Measurements from ENCODE around the gene EHMT1.

The EHMT1 gene

GRCh38 chr9:137580954-137581322 is 37.9 kb upstream of the EHMT1 start:
- TF ChIP-seq ZNF8 (CRISPR knock-in tag; IDR thresholded peaks at IDR 0.05) (no peak), ZC3H10 (CRISPR knock-in tag; IDR thresholded peaks at IDR 0.05) (no peak), ISL1 (CRISPR knock-in tag; IDR thresholded peaks at IDR 0.05) (no peak), TCF4 (CRISPR knock-in tag; IDR thresholded peaks at IDR 0.05; ENCODE audit: borderline replicate concordance) (no peak), PATZ1 (CRISPR knock-in tag; IDR thresholded peaks at IDR 0.05; ENCODE audit: borderline replicate concordance) (no peak), ZFP30 (CRISPR knock-in tag; IDR thresholded peaks at IDR 0.05) (no peak), BACH2 (CRISPR knock-in tag; IDR thresholded peaks at IDR 0.05; ENCODE audit: borderline replicate concordance) (no peak), ARNTL (CRISPR knock-in tag; IDR thresholded peaks at IDR 0.05; ENCODE audit: borderline replicate concordance, low read depth) (no peak), OSR1 (CRISPR knock-in tag; IDR thresholded peaks at IDR 0.05) (no peak)
- ATAC-seq: no peak

GRCh38 chr9:137581361-137582285 is 37.2 kb upstream of the EHMT1 start:
- no peak for ATAC-seq

GRCh38 chr9:137582286-137582860 is 36.4 kb upstream of the EHMT1 start:
- no peak for TF ChIP-seq ZNF8 (CRISPR knock-in tag; IDR thresholded peaks at IDR 0.05)
- TF ChIP-seq PATZ1 (CRISPR knock-in tag; IDR thresholded peaks at IDR 0.05; ENCODE audit: borderline replicate concordance): no peak
- no peak for TF ChIP-seq CREB5 (CRISPR knock-in tag; IDR thresholded peaks at IDR 0.05; ENCODE audit: low read depth)
- no peak for TF ChIP-seq TCF4 (CRISPR knock-in tag; IDR thresholded peaks at IDR 0.05; ENCODE audit: borderline replicate concordance)
- no peak for TF ChIP-seq ISL1 (CRISPR knock-in tag; IDR thresholded peaks at IDR 0.05)
- no peak for TF ChIP-seq CSDC2 (CRISPR knock-in tag; IDR thresholded peaks at IDR 0.05)
- TF ChIP-seq ZFP3 (CRISPR knock-in tag; IDR thresholded peaks at IDR 0.05): no peak
- no peak for TF ChIP-seq GLIS3 (CRISPR knock-in tag; IDR thresholded peaks at IDR 0.05)
- TF ChIP-seq PPARA (CRISPR knock-in tag; IDR thresholded peaks at IDR 0.05; ENCODE audit: borderline replicate concordance): no peak
- no peak for TF ChIP-seq ZNF565 (CRISPR knock-in tag; conservative IDR thresholded peaks at IDR 0.05; ENCODE audit: low read depth)
- TF ChIP-seq SNAI2 (CRISPR knock-in tag; IDR thresholded peaks at IDR 0.05): no peak
- TF ChIP-seq ESRRG (CRISPR knock-in tag; IDR thresholded peaks at IDR 0.05): no peak
- no peak for TF ChIP-seq RARB (CRISPR knock-in tag; IDR thresholded peaks at IDR 0.05)
- TF ChIP-seq TOX (CRISPR knock-in tag; IDR thresholded peaks at IDR 0.05; ENCODE audit: borderline replicate concordance): no peak
- TF ChIP-seq ZFP30 (CRISPR knock-in tag; IDR thresholded peaks at IDR 0.05): no peak
- TF ChIP-seq CSRNP3 (CRISPR knock-in tag; IDR thresholded peaks at IDR 0.05): no peak
- no peak for TF ChIP-seq OSR1 (CRISPR knock-in tag; IDR thresholded peaks at IDR 0.05)
- no peak for TF ChIP-seq BACH2 (CRISPR knock-in tag; IDR thresholded peaks at IDR 0.05; ENCODE audit: borderline replicate concordance)
- no peak for TF ChIP-seq ARNTL (CRISPR knock-in tag; IDR thresholded peaks at IDR 0.05; ENCODE audit: borderline replicate concordance, low read depth)
- TF ChIP-seq ZC3H10 (CRISPR knock-in tag; IDR thresholded peaks at IDR 0.05): no peak
- ATAC-seq: no peak

More at GRCh38 chr9:137581361-137582285, 37.2 kb upstream of the EHMT1 start:
- TF ChIP-seq TOX (CRISPR knock-in tag; IDR thresholded peaks at IDR 0.05; ENCODE audit: borderline replicate concordance): no peak
- TF ChIP-seq ZNF8 (CRISPR knock-in tag; IDR thresholded peaks at IDR 0.05): no peak
- no peak for TF ChIP-seq TCF4 (CRISPR knock-in tag; IDR thresholded peaks at IDR 0.05; ENCODE audit: borderline replicate concordance)
- TF ChIP-seq ZFP30 (CRISPR knock-in tag; IDR thresholded peaks at IDR 0.05): no peak
- no peak for TF ChIP-seq ZFP3 (CRISPR knock-in tag; IDR thresholded peaks at IDR 0.05)
- no peak for TF ChIP-seq GLIS3 (CRISPR knock-in tag; IDR thresholded peaks at IDR 0.05)
